ENCODE results near the gene FCN3.

The FCN3 gene

DNA sequence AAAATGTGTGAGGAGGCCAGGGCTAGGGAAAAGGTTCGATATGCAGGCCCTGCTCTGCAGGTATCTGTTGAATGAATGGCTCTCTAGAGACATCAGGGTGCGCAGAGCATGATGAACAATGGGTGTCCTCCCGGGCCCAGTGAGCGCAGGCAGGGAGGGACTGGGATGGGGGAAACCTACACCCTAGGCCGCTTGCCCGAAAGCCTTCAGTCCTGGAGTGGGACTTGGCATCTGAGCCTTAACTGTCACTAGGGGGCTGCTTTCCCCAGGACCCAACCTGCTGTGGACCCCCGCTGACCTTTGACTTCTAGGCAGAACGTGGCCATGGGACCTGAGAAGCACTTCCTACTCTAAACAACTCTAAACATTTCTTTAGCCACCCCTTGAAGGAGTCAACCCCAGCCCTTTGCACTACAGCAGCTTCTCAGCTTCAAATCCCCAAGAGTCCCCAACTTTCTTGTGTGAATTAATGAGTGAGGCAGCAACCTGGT, 7.4 kb downstream of the FCN3 start:
- no peaks in the 10 kb centered on the region for H3K9me3 ChIP-seq (ENCODE audit: control insufficient read depth, low read length)
- peaks cover 22% of the 10 kb centered on the region for H3K4me1 ChIP-seq (ENCODE audit: control insufficient read depth, insufficient read depth, low read length)
- H3K36me3 ChIP-seq (ENCODE audit: control insufficient read depth, insufficient read depth, low read length): no peaks in the 10 kb centered on the region
- H3K27me3 ChIP-seq (ENCODE audit: control insufficient read depth, insufficient read depth, low read length): no peaks in the 10 kb centered on the region
- H3K4me3 ChIP-seq (ENCODE audit: low read length): no peak overlapping the region
- H3K9ac ChIP-seq (ENCODE audit: low read length): peak overlapping the region; percentile 81

- no peaks in the 10 kb centered on the region for H3K27me3 ChIP-seq (ENCODE audit: control insufficient read depth, insufficient read depth, low read length)
- H3K36me3 ChIP-seq (ENCODE audit: control insufficient read depth, insufficient read depth, low read length): no peaks in the 10 kb centered on the region
- H3K9ac ChIP-seq (ENCODE audit: low read length): peak within 1 kb of the TSS; percentile 81
- no peaks in the 10 kb centered on the region for H3K9me3 ChIP-seq (ENCODE audit: control insufficient read depth, low read length)
- H3K4me1 ChIP-seq (ENCODE audit: control insufficient read depth, insufficient read depth, low read length): peaks cover 22% of the 10 kb centered on the region
- peak within 1 kb of the TSS; percentile 31 for H3K4me3 ChIP-seq (ENCODE audit: low read length)
Measured at GRCh38 chr1:27366411-27367159, 8.0 kb downstream of the FCN3 start, which contains the start of gene MAP3K6. Gene MAP3K6 (minus strand): TSS chr1:27366961. CDS start chr1:27366597, 364 bp downstream.

GRCh38 chr1:27366113-27366410, 8.6 kb downstream of the FCN3 start:
- Histone ChIP-seq H3K9ac (ENCODE audit: low read length) (peak overlapping the region; percentile 68), H3K9me3 (ENCODE audit: control insufficient read depth, low read length) (no peaks in the 10 kb centered on the region)

GRCh38 chr1:27365372-27366112, 9.1 kb downstream of the FCN3 start:
- H3K9ac ChIP-seq (ENCODE audit: low read length): peak overlapping the region; percentile 68
- H3K4me3 ChIP-seq (ENCODE audit: low read length): peak overlapping the region; percentile 31
- no peaks in the 10 kb centered on the region for H3K27me3 ChIP-seq (ENCODE audit: control insufficient read depth, insufficient read depth, low read length)
- peaks cover 22% of the 10 kb centered on the region for H3K4me1 ChIP-seq (ENCODE audit: control insufficient read depth, insufficient read depth, low read length)
- no peaks in the 10 kb centered on the region for H3K9me3 ChIP-seq (ENCODE audit: control insufficient read depth, low read length)
- no peaks in the 10 kb centered on the region for H3K36me3 ChIP-seq (ENCODE audit: control insufficient read depth, insufficient read depth, low read length)

More at GRCh38 chr1:27366113-27366410, 8.6 kb downstream of the FCN3 start:
- peaks cover 22% of the 10 kb centered on the region for H3K4me1 ChIP-seq (ENCODE audit: control insufficient read depth, insufficient read depth, low read length)
- H3K27me3 ChIP-seq (ENCODE audit: control insufficient read depth, insufficient read depth, low read length): no peaks in the 10 kb centered on the region
- H3K4me3 ChIP-seq (ENCODE audit: low read length): peak overlapping the region; percentile 31
- no peaks in the 10 kb centered on the region for H3K36me3 ChIP-seq (ENCODE audit: control insufficient read depth, insufficient read depth, low read length)

DNA sequence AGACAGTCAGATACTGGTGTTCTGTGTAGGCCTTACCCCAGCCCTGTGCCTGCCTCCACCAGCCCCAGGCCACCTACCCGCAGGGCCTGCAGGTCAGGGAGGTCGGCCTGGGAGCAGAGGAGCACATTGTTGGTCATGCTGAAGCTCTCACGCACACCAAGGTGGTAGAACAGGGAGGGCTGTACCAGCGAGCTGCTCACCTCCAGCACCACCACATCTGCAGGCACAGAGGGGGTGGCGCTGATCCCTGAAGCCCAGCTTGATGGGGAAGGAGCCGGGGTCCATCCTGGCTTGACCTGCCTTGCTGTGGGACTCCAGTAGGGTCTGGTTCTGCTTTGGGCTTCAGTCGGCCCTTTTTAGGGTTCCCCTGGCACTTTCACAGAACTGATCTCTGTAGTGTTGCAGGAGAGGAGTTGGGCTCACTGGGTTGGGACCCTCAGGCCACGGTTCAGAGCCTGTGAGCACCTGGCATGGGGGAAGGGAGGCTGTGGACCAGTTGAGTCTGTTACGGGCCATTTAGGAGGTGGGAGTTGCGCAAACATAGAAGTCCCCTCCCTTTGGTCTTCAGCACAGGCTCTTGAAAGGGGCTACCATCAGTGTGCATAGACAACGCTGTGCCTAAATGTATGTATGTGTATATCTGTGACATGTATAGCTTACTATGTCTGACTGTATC, 9.8 kb downstream of the FCN3 start:
- H3K27me3 ChIP-seq (ENCODE audit: control insufficient read depth, insufficient read depth, low read length): no peaks in the 10 kb centered on the region
- peak overlapping the region; percentile 23 for H3K4me3 ChIP-seq (ENCODE audit: low read length)
- H3K9me3 ChIP-seq (ENCODE audit: control insufficient read depth, low read length): no peaks in the 10 kb centered on the region
- H3K36me3 ChIP-seq (ENCODE audit: control insufficient read depth, insufficient read depth, low read length): no peaks in the 10 kb centered on the region
- peaks cover 22% of the 10 kb centered on the region for H3K4me1 ChIP-seq (ENCODE audit: control insufficient read depth, insufficient read depth, low read length)
- peak overlapping the region; percentile 68 for H3K9ac ChIP-seq (ENCODE audit: low read length)

DNA sequence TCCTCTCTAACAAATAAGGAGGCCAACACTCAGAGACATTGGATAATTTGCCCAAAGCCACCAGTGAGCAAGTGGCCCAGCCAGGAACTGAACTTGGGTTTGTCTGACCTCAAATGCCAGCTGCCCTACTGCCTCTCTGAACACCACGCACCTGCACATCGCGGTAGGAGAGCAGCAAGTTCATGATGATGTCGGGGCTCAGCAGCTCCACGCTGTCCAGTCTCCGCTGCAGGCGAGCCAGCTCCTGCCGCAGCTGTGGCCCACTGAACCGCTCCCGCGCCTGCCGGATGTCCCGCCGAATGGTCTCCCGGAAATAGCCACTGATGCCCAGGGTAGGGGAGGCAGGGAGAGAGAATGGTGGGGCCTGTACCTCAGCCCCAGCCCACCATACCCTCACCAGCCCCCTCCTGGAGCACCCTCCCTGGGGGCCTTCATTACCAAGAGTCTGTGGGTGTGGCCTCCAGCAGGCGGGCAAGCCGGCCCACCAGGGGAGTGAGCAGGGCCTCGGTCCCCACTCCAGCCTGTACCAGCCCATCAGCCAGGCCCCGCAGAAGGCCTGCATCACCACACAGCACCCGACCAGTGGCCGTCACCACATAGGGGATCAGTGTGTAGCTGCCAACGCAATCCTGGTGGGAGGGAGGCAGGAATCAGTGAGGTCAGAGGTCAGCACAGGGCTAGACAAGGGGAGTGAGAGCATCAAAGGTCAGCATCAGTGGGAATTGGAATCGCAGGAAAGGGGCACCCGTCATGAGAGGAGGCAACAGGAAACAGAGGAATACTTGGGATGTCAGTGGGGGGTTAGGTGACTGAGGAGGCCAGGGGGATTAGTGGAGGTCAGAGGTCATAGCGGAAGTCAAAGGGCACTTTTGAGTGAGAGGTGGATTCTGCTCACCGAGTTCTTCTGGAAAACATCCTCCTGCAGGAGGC, 10.6 kb downstream of the FCN3 start:
- Histone ChIP-seq H3K9ac (ENCODE audit: low read length) (no peak overlapping the region), H3K4me1 (ENCODE audit: control insufficient read depth, insufficient read depth, low read length) (peaks cover 22% of the 10 kb centered on the region), H3K36me3 (ENCODE audit: control insufficient read depth, insufficient read depth, low read length) (no peaks in the 10 kb centered on the region), H3K4me3 (ENCODE audit: low read length) (no peak overlapping the region), H3K27me3 (ENCODE audit: control insufficient read depth, insufficient read depth, low read length) (no peaks in the 10 kb centered on the region), H3K9me3 (ENCODE audit: control insufficient read depth, low read length) (no peaks in the 10 kb centered on the region)

DNA sequence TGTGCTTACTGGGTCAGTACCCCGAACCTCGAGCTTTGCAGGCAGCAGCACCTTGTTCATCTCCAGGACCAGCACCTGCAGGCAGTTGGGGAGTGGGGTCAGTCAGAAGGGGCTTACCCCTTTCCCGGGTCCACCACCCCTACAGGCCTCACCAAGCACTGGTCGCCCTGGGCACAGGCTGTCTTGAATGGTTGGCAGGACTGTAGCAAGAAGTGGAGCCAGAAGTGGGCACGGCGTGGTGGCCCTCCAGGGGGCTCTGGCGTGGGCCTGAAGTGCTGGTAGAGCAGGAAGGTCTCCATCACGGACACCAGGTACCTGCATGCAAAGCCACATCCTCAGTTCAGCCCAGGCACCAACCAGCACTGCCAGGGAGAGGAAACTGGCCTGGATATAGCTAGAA, 13.1 kb downstream of the FCN3 start:
- Histone ChIP-seq H3K4me3 (ENCODE audit: low read length) (no peak overlapping the region), H3K9ac (ENCODE audit: low read length) (no peak overlapping the region), H3K36me3 (ENCODE audit: control insufficient read depth, insufficient read depth, low read length) (no peaks in the 10 kb centered on the region), H3K4me1 (ENCODE audit: control insufficient read depth, insufficient read depth, low read length) (peaks cover 25% of the 10 kb centered on the region), H3K27me3 (ENCODE audit: control insufficient read depth, insufficient read depth, low read length) (no peaks in the 10 kb centered on the region), H3K9me3 (ENCODE audit: control insufficient read depth, low read length) (no peaks in the 10 kb centered on the region)

DNA sequence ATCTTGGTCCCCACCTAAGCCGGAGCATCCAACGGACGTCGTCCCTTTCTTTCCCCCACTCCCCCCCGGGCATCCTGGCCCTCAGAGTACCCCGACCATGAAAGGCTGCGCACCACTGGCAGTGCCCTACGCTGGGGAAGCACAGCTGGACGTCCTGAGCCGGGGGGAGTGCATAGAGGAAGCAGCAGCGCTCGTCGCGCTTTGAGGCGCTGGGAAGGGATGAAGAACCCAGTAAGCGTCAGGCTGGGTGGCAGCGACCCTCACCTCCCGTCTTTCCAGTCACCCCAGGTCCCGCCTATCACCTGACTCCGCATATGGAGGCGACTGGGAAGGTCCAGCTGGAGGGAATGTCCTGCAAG, 13.6 kb downstream of the FCN3 start:
- Histone ChIP-seq H3K9ac (ENCODE audit: low read length) (no peak overlapping the region), H3K4me1 (ENCODE audit: control insufficient read depth, insufficient read depth, low read length) (peaks cover 30% of the 10 kb centered on the region), H3K36me3 (ENCODE audit: control insufficient read depth, insufficient read depth, low read length) (no peaks in the 10 kb centered on the region), H3K27me3 (ENCODE audit: control insufficient read depth, insufficient read depth, low read length) (no peaks in the 10 kb centered on the region), H3K4me3 (ENCODE audit: low read length) (no peak overlapping the region), H3K9me3 (ENCODE audit: control insufficient read depth, low read length) (no peaks in the 10 kb centered on the region)

DNA sequence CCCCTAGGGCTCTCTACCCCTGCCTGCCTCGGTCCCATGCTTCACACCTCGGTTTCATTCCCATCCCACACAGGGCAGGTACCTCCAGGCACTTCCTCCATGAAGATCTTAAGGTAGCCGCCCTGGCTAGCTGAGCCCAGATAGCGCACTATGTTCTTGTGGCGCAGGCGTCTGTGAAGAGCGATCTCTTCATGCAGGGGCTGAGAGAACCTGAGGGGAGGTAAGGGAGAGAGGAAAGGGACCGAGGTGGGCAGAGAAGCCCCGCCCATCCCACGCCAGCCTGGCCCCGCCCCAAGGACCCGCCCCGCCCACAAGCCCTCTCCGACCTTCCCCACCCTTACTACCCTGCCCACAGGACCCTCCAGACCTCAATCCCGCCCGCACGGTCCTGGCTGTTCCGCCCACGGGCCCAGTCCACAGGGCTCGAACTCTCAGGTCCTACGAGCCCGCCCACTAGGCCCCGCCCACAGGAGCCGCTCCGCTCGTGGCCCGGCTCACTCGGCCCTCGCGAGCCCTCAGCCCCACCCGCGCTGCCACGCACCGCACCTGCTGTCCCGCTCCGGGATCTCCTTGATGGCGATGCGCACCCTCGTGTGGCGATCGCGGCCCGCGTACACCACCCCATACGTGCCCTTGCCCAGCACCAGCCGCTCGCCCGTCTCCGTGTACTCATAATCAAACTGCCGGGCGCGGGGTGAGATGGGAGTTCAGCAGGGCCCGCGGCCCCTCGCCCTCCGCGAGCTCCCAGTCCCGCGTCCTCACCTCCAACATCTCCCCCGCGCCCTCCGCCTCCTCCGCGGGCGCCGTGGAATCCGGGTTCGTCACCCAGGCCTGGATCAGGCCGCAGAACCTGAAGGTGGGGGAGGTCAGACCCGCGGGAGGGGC, 14.2 kb downstream of the FCN3 start:
- H3K9ac ChIP-seq (ENCODE audit: low read length): no peak overlapping the region
- no peaks in the 10 kb centered on the region for H3K9me3 ChIP-seq (ENCODE audit: control insufficient read depth, low read length)
- no peaks in the 10 kb centered on the region for H3K27me3 ChIP-seq (ENCODE audit: control insufficient read depth, insufficient read depth, low read length)
- H3K4me1 ChIP-seq (ENCODE audit: control insufficient read depth, insufficient read depth, low read length): peaks cover 29% of the 10 kb centered on the region
- no peak overlapping the region for H3K4me3 ChIP-seq (ENCODE audit: low read length)
- H3K36me3 ChIP-seq (ENCODE audit: control insufficient read depth, insufficient read depth, low read length): no peaks in the 10 kb centered on the region

- H3K36me3 ChIP-seq (ENCODE audit: control insufficient read depth, insufficient read depth, low read length): no peaks in the 10 kb centered on the region
- no peak overlapping the region for H3K4me3 ChIP-seq (ENCODE audit: low read length)
- H3K9me3 ChIP-seq (ENCODE audit: control insufficient read depth, low read length): no peaks in the 10 kb centered on the region
- no peak overlapping the region for H3K9ac ChIP-seq (ENCODE audit: low read length)
- no peaks in the 10 kb centered on the region for H3K27me3 ChIP-seq (ENCODE audit: control insufficient read depth, insufficient read depth, low read length)
- H3K4me1 ChIP-seq (ENCODE audit: control insufficient read depth, insufficient read depth, low read length): peaks cover 23% of the 10 kb centered on the region
Measured at GRCh38 chr1:27359822-27360158, 14.8 kb downstream of the FCN3 start.

DNA sequence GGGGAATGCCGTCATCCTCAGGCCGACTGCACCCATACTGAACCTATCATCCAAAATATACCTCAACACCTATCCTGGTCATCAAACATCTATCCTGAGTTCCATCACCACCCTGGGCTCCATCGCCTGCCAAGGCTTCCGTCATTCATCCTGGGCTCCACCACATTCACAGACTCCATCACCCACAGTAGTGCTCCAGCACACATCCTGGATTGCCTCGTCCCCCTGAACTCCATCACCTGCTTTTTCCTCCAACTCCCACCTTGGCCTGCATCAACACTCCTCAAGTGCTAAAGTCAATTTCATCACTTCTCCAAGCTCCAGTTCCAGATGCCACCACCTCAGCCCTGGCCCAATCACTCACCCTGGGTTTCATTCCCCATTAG, 15.7 kb downstream of the FCN3 start:
- Histone ChIP-seq H3K36me3 (ENCODE audit: control insufficient read depth, insufficient read depth, low read length) (no peaks in the 10 kb centered on the region), H3K4me3 (ENCODE audit: low read length) (no peak overlapping the region), H3K27me3 (ENCODE audit: control insufficient read depth, insufficient read depth, low read length) (no peaks in the 10 kb centered on the region), H3K9me3 (ENCODE audit: control insufficient read depth, low read length) (no peaks in the 10 kb centered on the region), H3K4me1 (ENCODE audit: control insufficient read depth, insufficient read depth, low read length) (peaks cover 19% of the 10 kb centered on the region), H3K9ac (ENCODE audit: low read length) (no peak overlapping the region)

Data from mucosa of stomach (tissue), 1 donor.